ENCODE results near the gene KIF21B.

Gene KIF21B

GRCh38 chr1:201026234-201026633 is 2.7 kb upstream of the KIF21B start:
- H3K36me3 ChIP-seq (ENCODE audit: insufficient read depth) = no peaks in the 10 kb centered on the region
- no peak overlapping the region for H3K9ac ChIP-seq
- no peak overlapping the region for H3K27ac ChIP-seq
- H4K20me1 ChIP-seq (ENCODE audit: insufficient read depth) = no peaks in the 10 kb centered on the region
- H3K79me2 ChIP-seq (ENCODE audit: insufficient read depth, low read depth) = peaks cover 20% of the 10 kb centered on the region
- H2AFZ ChIP-seq (ENCODE audit: low read depth) = no peak overlapping the region
- no peak overlapping the region for H3K4me2 ChIP-seq
- no peak for TF ChIP-seq CTCF (conservative IDR thresholded peaks at IDR 0.05; ENCODE audit: low read depth, low read length)
- no peak overlapping the region for H3K4me3 ChIP-seq (IDR thresholded peaks at IDR 0.05; ENCODE audit: insufficient read depth, low read depth, low read length)
- H3K4me1 ChIP-seq (ENCODE audit: low read depth, poor library complexity, severe bottlenecking) = peaks cover 45% of the 10 kb centered on the region
- no peaks in the 10 kb centered on the region for H3K27me3 ChIP-seq (ENCODE audit: insufficient read depth, low read depth)

- Histone ChIP-seq H3K79me2 (ENCODE audit: insufficient read depth, low read depth) (peaks cover 25% of the 10 kb centered on the region), H3K27ac (no peak overlapping the region), H3K9ac (no peak overlapping the region), H3K27me3 (ENCODE audit: insufficient read depth, low read depth) (no peaks in the 10 kb centered on the region), H3K4me1 (ENCODE audit: low read depth, poor library complexity, severe bottlenecking) (peaks cover 51% of the 10 kb centered on the region), H4K20me1 (ENCODE audit: insufficient read depth) (no peaks in the 10 kb centered on the region), H3K36me3 (ENCODE audit: insufficient read depth) (no peaks in the 10 kb centered on the region), H3K4me2 (no peak overlapping the region), H3K4me3 (IDR thresholded peaks at IDR 0.05; ENCODE audit: insufficient read depth, low read depth, low read length) (no peak overlapping the region), H2AFZ (ENCODE audit: low read depth) (no peak overlapping the region)
- TF ChIP-seq CTCF (conservative IDR thresholded peaks at IDR 0.05; ENCODE audit: low read depth, low read length) = peak; percentile 26
Observed at GRCh38 chr1:201025571-201026002, 2.1 kb upstream of the KIF21B start.

GRCh38 chr1:201024625-201024998 is 1.1 kb upstream of the KIF21B start:
- H3K36me3 ChIP-seq (ENCODE audit: insufficient read depth) = no peaks in the 10 kb centered on the region
- H3K4me3 ChIP-seq (IDR thresholded peaks at IDR 0.05; ENCODE audit: insufficient read depth, low read depth, low read length) = no peak overlapping the region
- no peak overlapping the region for H3K27ac ChIP-seq
- H3K4me2 ChIP-seq = no peak overlapping the region
- H3K4me1 ChIP-seq (ENCODE audit: low read depth, poor library complexity, severe bottlenecking) = peaks cover 61% of the 10 kb centered on the region
- H4K20me1 ChIP-seq (ENCODE audit: insufficient read depth) = no peaks in the 10 kb centered on the region
- no peak overlapping the region for H2AFZ ChIP-seq (ENCODE audit: low read depth)
- no peak for TF ChIP-seq CTCF (conservative IDR thresholded peaks at IDR 0.05; ENCODE audit: low read depth, low read length)
- H3K27me3 ChIP-seq (ENCODE audit: insufficient read depth, low read depth) = no peaks in the 10 kb centered on the region
- H3K9ac ChIP-seq = no peak overlapping the region
- H3K79me2 ChIP-seq (ENCODE audit: insufficient read depth, low read depth) = peaks cover 34% of the 10 kb centered on the region

GRCh38 chr1:201023920-201024624 is 558 bp upstream of the KIF21B start:
- H3K4me3 ChIP-seq (IDR thresholded peaks at IDR 0.05; ENCODE audit: insufficient read depth, low read depth, low read length) = no peak overlapping the region

More at GRCh38 chr1:201023920-201024624, 558 bp upstream of the KIF21B start:
- Histone ChIP-seq H4K20me1 (ENCODE audit: insufficient read depth) (no peaks in the 10 kb centered on the region), H3K27ac (no peak overlapping the region), H3K36me3 (ENCODE audit: insufficient read depth) (no peaks in the 10 kb centered on the region), H3K4me2 (peak overlapping the region; percentile 34; the same call in 1 of the 2 replicates), H3K79me2 (ENCODE audit: insufficient read depth, low read depth) (peaks cover 37% of the 10 kb centered on the region), H3K9ac (no peak overlapping the region), H2AFZ (ENCODE audit: low read depth) (0 out of 2 replicates have a peak overlapping the region, but pooled peaks have one; percentile 1), H3K27me3 (ENCODE audit: insufficient read depth, low read depth) (no peaks in the 10 kb centered on the region), H3K4me1 (ENCODE audit: low read depth, poor library complexity, severe bottlenecking) (peaks cover 66% of the 10 kb centered on the region)
- no peak for TF ChIP-seq CTCF (conservative IDR thresholded peaks at IDR 0.05; ENCODE audit: low read depth, low read length)
